Mesothelial cell of epicardium (in vitro differentiated cells): ENCODE results near the gene MASP1. TPM values are rescaled to one million over a fixed set of nuclear protein-coding genes. Genes with fewer than 3 reads are reported as not detected.

ENCODE experiments used
- DNase-seq, 2 experiments: peaks; one replicate each; pipeline ENCODE4 v3.0.0; 2021; ENCODE audit warnings: low spot score in 2 of 2; ENCODE audit not compliant: unreplicated experiment in 2 of 2
- H3K27ac Mint-ChIP-seq: 2 replicates; pipeline ENCODE4 v1.8.0; 2021; ENCODE audit warnings: mixed read lengths
- H3K27me3 Mint-ChIP-seq: 2 replicates; pipeline ENCODE4 v1.8.0; 2021; ENCODE audit warnings: low read depth, mixed read lengths
- H3K36me3 Mint-ChIP-seq: 2 replicates; pipeline ENCODE4 v1.8.0; 2021; ENCODE audit warnings: mixed read lengths
- H3K4me1 Mint-ChIP-seq: 2 replicates; pipeline ENCODE4 v1.8.0; 2021; ENCODE audit warnings: mixed read lengths
- H3K4me3 Mint-ChIP-seq: 2 replicates; pipeline ENCODE4 v1.8.0; 2021; ENCODE audit warnings: mild to moderate bottlenecking, moderate library complexity, mixed read lengths
- H3K9me3 Mint-ChIP-seq: 2 replicates; pipeline ENCODE4 v1.8.0; 2021; ENCODE audit warnings: mixed read lengths
- total RNA-seq: library from RNA; stranded (reverse); gene quantifications from 3 replicates; pipeline ENCODE4 v1.2.1, GENCODE V29; 2021
- TF ChIP-seq, protein P1 (sequence below): fragments of 200-600 bp; sonication (generic); IDR thresholded peaks from one replicate; pipeline ENCODE4 v1.5.0; 2021; ENCODE audit warnings: antibody characterized with exemption; ENCODE audit not compliant: unreplicated experiment

MASP1 gene, protein sequence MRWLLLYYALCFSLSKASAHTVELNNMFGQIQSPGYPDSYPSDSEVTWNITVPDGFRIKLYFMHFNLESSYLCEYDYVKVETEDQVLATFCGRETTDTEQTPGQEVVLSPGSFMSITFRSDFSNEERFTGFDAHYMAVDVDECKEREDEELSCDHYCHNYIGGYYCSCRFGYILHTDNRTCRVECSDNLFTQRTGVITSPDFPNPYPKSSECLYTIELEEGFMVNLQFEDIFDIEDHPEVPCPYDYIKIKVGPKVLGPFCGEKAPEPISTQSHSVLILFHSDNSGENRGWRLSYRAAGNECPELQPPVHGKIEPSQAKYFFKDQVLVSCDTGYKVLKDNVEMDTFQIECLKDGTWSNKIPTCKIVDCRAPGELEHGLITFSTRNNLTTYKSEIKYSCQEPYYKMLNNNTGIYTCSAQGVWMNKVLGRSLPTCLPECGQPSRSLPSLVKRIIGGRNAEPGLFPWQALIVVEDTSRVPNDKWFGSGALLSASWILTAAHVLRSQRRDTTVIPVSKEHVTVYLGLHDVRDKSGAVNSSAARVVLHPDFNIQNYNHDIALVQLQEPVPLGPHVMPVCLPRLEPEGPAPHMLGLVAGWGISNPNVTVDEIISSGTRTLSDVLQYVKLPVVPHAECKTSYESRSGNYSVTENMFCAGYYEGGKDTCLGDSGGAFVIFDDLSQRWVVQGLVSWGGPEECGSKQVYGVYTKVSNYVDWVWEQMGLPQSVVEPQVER
- 1.4 to 2.4 TPM (median 1.5 TPM) in 3 replicates for total RNA-seq

- Mint-ChIP-seq H3K4me1 (peaks cover 29% of the 10 kb centered on the region), H3K27me3 (peaks cover 7% of the 10 kb centered on the region), H3K36me3 (no peaks in the 10 kb centered on the region), H3K27ac (peak within 1 kb of the TSS; percentile 19), H3K9me3 (no peaks in the 10 kb centered on the region), H3K4me3 (peak within 1 kb of the TSS; percentile 58)
- peak in 1 of 2 experiments; percentile 40 for DNase-seq
- TF ChIP-seq, protein P1, sequence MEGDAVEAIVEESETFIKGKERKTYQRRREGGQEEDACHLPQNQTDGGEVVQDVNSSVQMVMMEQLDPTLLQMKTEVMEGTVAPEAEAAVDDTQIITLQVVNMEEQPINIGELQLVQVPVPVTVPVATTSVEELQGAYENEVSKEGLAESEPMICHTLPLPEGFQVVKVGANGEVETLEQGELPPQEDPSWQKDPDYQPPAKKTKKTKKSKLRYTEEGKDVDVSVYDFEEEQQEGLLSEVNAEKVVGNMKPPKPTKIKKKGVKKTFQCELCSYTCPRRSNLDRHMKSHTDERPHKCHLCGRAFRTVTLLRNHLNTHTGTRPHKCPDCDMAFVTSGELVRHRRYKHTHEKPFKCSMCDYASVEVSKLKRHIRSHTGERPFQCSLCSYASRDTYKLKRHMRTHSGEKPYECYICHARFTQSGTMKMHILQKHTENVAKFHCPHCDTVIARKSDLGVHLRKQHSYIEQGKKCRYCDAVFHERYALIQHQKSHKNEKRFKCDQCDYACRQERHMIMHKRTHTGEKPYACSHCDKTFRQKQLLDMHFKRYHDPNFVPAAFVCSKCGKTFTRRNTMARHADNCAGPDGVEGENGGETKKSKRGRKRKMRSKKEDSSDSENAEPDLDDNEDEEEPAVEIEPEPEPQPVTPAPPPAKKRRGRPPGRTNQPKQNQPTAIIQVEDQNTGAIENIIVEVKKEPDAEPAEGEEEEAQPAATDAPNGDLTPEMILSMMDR, result no peak
Observed at GRCh38 chr3:187291512-187292132, at the start of gene MASP1. MASP1 (minus strand) TSS chr3:187291737; CDS start chr3:187291632, 105 bp downstream.

DNA sequence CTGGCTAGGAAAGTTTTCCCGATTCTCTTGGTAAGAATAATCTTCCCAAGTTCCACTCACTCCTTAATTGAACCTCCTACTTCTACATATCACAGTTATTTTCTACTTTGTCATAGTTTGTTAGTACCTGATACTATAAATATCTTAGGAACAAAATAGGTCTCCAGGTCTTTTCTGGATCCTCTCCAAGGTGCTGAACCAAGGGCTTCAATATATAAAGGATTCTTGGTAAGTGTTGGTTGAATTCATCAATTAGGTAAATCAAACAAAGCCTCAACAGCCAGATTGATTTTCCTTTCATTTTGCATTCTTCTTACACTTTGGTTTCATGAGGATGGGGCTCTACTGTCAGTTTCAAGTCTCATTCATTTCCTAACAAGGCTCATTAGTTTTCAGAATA, 49.0 kb upstream of the MASP1 start:
- Mint-ChIP-seq H3K4me3 (no peak overlapping the region), H3K27me3 (no peaks in the 10 kb centered on the region), H3K36me3 (no peaks in the 10 kb centered on the region), H3K9me3 (no peaks in the 10 kb centered on the region), H3K27ac (no peak overlapping the region), H3K4me1 (peaks cover 13% of the 10 kb centered on the region)
- no peak for DNase-seq
- TF ChIP-seq, protein P1, result no peak

DNA sequence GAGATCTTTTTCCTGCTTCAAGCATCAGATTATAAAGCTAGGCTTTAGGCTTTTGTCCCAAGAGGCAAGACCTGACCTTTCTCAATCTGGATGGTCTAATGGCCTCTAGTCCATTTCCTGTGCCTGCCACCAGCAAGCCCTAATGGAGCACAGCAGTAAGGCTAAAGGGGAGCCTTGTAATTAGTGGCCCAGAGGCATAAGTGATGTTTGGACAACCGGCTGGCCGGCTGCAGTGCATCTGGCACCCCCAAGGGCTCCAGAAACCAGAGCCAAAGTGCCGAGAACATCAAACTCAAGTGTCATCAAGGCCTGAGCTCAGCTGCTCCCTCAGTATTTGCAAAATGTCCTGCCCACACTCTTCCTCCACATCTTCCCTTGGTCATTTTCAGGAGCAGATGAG, 44.8 kb upstream of the MASP1 start:
- Mint-ChIP-seq H3K27me3 (peaks cover 4% of the 10 kb centered on the region), H3K9me3 (no peaks in the 10 kb centered on the region), H3K4me1 (no peaks in the 10 kb centered on the region), H3K4me3 (no peak overlapping the region), H3K36me3 (no peaks in the 10 kb centered on the region), H3K27ac (no peak overlapping the region)
- TF ChIP-seq, protein P1, result no peak
- no peak for DNase-seq

DNA sequence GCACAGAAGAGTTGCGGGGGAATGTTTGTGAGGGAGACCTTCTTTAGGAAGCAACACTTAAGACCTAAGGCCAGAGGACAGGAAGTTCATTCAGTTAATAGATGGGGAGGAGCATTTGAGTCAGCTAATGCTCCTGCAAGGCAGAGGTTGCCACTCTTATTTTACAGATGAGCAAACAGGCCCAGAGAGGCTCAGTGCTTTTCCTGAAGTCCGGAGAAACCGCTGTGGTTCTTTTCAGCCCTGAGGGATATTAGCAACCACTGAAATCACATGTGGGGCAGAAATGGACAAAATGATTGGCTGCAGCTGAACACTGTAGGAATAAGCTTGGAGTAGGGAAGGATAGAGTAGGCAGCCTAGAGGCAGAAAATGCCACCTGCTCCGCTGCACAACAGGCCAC, 43.4 kb upstream of the MASP1 start:
- Mint-ChIP-seq H3K27ac (no peak overlapping the region), H3K4me1 (no peaks in the 10 kb centered on the region), H3K36me3 (no peaks in the 10 kb centered on the region), H3K27me3 (peaks cover 4% of the 10 kb centered on the region), H3K4me3 (no peak overlapping the region), H3K9me3 (no peaks in the 10 kb centered on the region)
- DNase-seq, result no peak
- TF ChIP-seq, protein P1, result no peak

DNA sequence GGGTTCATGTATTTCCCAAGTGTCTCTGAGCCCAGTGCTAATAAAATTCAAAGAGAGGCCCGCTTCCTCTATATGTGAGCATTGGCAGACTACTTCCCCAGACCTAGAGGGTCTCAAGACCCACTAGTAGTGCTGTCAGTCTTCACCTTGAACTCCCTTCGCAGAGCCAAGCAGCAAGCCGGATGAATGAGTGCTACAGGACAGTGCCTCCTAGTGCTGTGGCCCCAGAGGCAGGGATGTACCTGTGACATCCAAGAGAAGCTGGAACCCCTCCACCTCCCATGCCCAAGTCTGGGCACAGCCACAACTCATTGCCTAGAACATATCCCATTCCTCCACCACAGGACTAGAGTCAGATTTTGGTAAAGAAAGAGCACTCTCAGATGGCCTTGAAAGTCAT, 37.2 kb upstream of the MASP1 start:
- peaks cover 4% of the 10 kb centered on the region for H3K27me3 Mint-ChIP-seq
- H3K27ac Mint-ChIP-seq, result no peak overlapping the region
- no peaks in the 10 kb centered on the region for H3K9me3 Mint-ChIP-seq
- DNase-seq, result no peak
- no peak overlapping the region for H3K4me3 Mint-ChIP-seq
- H3K4me1 Mint-ChIP-seq, result no peaks in the 10 kb centered on the region
- TF ChIP-seq, protein P1, result no peak
- no peaks in the 10 kb centered on the region for H3K36me3 Mint-ChIP-seq
